Neural crest cell (in vitro differentiated cells): ENCODE measurements around the gene UBL4B. TPM values are rescaled to one million over a fixed set of nuclear protein-coding genes. Genes with fewer than 3 reads are reported as not detected.

Experiments used
- DNase-seq: peaks from one replicate; pipeline ENCODE4 v3.0.0; 2021; ENCODE audit warnings: low read depth, mixed read lengths, low spot score
- H3K27ac Mint-ChIP-seq: one replicate; pipeline ENCODE4 v1.8.0; 2021; ENCODE audit warnings: mild to moderate bottlenecking, mixed read lengths; ENCODE audit not compliant: unreplicated experiment
- H3K27me3 Mint-ChIP-seq: 2 replicates; pipeline ENCODE4 v1.8.0; 2021; ENCODE audit warnings: low read depth, mild to moderate bottlenecking, mixed read lengths
- H3K36me3 Mint-ChIP-seq: 2 replicates; pipeline ENCODE4 v1.8.0; 2021; ENCODE audit warnings: low read depth, mild to moderate bottlenecking, mixed read lengths
- H3K4me1 Mint-ChIP-seq: 2 replicates; pipeline ENCODE4 v1.8.0; 2021; ENCODE audit warnings: mixed read lengths
- H3K4me3 Mint-ChIP-seq: one replicate; pipeline ENCODE4 v1.8.0; 2021; ENCODE audit warnings: mild to moderate bottlenecking, mixed read lengths
- H3K9me3 Mint-ChIP-seq: 2 replicates; pipeline ENCODE4 v1.8.0; 2021; ENCODE audit warnings: mixed read lengths
- CTCF ChIP-seq: fragments of 200-600 bp; sonication (generic); conservative IDR thresholded peaks from 2 replicates; pipeline ENCODE4 v1.5.0; 2021; ENCODE audit warnings: antibody characterized with exemption, mild to moderate bottlenecking
- total RNA-seq: library from RNA; stranded (reverse); gene quantifications from 2 replicates; pipeline ENCODE4 v1.2.1, GENCODE V29; 2021

Gene UBL4B
- total RNA-seq, 1 donor from 2014 or later, result not detected

DNA sequence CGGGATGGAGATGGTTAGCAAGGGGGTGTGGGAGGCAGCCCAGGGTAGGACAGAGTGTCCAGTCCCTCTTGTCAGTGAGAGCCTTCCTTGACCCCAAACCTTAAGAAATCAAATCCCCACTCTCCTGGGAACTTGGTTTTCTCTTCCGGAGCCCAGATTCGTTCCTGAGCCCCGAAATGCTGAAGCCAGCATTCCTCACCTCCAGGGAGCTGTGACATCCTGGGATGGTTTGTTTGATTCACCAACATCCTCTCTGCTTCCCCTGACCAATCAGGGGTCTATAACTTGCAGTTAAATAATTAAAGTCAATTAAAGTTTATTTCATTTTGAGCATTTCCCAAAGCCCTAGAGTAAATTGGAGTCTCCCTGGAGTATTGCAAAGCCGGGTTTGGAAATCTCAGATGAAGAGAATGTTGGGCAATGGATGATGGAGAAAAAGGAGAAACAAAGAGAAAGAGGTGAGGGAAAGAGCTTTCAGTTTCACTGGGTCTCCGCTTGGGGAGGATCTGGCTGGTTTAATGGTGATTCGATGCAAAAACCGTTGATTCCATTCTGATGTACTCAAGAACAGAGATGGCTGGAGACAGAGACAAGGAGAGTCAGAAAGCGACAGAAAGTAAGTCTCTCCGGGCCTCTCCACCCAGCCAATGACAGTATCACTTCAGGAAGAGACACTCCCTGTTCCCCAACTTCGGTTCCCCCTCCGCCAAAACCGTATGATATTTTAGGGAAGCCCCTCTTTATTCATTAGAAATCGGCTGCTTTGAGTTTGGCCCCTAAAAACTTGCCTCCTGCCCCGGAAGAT, 29.0 kb upstream of the UBL4B start:
- Mint-ChIP-seq H3K4me1 (peaks cover 8% of the 10 kb centered on the region), H3K27me3 (peaks cover 90% of the 10 kb centered on the region), H3K9me3 (no peaks in the 10 kb centered on the region), H3K36me3 (no peaks in the 10 kb centered on the region), H3K4me3 (peak overlapping the region; percentile 42), H3K27ac (no peak overlapping the region)
- no peak for TF ChIP-seq CTCF
- no peak for DNase-seq

DNA sequence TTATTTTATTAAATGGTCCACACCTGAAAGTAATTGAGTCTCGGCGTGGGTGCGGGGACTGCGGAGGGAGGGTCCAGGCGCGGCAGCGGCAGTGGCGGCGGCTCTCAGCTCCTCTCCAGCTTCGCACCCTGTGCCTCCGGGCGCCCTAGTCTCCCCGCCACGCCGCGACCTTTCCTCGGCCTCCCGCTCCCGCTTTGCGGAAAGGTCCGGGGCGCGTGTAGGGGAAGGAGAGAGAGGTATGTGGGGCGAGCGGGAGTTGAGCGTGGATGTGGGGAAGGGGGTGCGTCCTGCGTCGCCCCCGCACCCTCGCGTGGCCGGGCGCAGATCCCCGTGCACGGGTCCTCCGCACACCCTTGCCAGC, 28.4 kb upstream of the UBL4B start:
- Mint-ChIP-seq H3K27me3 (peaks cover 86% of the 10 kb centered on the region), H3K27ac (no peak overlapping the region), H3K9me3 (no peaks in the 10 kb centered on the region), H3K4me1 (peaks cover 8% of the 10 kb centered on the region), H3K4me3 (no peak overlapping the region), H3K36me3 (no peaks in the 10 kb centered on the region)
- DNase-seq, result no peak
- no peak for TF ChIP-seq CTCF

DNA sequence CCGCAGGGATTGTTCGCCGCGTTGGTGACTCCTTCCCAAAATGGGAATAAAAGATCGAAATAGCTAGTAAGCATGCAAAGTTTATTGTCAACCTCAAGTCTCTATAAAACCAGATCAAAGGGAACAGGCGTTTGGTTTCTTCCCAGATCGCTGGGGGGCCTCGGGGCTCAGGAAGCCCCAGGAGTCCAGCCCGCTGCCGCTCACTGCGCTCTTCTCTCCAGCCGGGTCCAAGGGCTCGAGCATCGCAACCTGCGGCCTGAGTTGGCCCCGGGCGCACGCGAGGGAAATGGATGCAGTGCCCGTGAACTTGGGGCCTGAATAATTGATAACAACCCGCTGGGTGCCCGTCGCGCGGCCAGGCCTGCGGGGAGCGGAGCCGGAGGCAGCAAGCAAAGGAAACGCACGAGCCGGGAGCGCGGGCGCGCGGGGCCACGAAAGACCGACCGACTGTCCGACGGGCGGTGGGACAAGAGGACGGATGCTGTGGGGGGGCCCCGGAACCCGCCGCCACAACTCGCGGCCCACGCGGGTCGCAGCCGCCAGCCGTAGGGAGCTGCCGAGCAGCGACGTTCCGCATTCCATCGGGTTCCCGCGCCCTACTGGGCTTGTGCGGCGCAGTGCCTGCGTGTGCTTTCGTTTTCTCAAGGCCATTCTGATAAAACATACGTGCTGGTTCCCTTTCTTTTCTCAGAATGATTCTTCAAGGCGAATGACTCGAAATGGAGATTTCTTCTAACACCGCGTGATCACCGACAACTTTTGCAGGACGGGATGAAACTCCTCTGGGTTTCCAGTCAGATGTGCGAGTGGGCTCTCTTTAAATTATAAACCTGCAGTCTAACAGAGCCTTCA, 27.8 kb upstream of the UBL4B start:
- no peaks in the 10 kb centered on the region for H3K9me3 Mint-ChIP-seq

DNA sequence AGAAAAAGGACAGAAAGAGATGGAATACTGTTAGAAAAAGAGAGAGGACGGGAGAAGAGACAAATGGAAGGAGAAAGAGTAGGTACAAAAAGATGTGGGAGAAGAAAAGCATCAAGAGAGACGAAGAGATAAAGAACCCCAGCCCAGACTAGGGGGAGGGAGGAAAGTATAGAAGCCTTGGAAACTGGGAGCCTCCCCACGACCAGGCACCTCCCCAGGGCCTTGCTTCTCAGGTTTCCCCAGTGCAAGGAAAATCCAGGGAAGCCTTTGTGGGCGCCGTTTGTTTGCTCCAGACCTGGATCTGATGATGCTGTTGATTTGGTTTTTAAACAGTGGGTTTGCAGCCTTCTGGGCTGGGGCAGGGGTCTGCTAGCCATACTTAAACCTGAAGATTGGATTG, 26.6 kb upstream of the UBL4B start:
- Mint-ChIP-seq H3K4me3 (no peak overlapping the region), H3K36me3 (no peaks in the 10 kb centered on the region), H3K27me3 (peaks cover 83% of the 10 kb centered on the region)

More for the DNA sequence above, 27.8 kb upstream of the UBL4B start:
- no peak for DNase-seq
- TF ChIP-seq CTCF, result no peak
- peaks cover 14% of the 10 kb centered on the region for H3K4me1 Mint-ChIP-seq
- H3K4me3 Mint-ChIP-seq, result no peak overlapping the region
- no peak overlapping the region for H3K27ac Mint-ChIP-seq
- H3K27me3 Mint-ChIP-seq, result peaks cover 82% of the 10 kb centered on the region
- no peaks in the 10 kb centered on the region for H3K36me3 Mint-ChIP-seq

DNA sequence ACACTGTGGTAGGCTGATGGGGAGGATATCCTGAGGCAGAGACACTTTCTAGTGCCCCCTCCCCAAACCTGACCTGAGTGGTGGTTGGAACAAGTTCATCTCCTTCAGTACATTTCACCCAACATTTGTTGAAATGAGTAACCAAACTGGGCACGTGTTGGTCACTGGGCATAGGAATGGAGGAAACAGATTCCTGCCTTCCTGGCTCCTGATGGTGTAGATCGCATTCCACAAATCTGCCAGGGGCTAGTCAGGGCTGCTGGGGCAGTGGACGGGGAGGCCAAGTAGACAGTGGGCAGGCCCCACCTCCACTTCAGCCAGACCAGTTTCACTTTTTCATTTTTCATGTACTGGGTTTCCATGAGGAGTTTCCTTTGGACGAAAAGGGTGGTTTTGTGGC, 25.3 kb upstream of the UBL4B start:
- no peak for TF ChIP-seq CTCF
- H3K27ac Mint-ChIP-seq, result no peak overlapping the region
- no peak overlapping the region for H3K4me3 Mint-ChIP-seq
- H3K27me3 Mint-ChIP-seq, result peaks cover 72% of the 10 kb centered on the region
- H3K9me3 Mint-ChIP-seq, result no peaks in the 10 kb centered on the region
- H3K36me3 Mint-ChIP-seq, result no peaks in the 10 kb centered on the region
- no peak for DNase-seq
- peaks cover 26% of the 10 kb centered on the region for H3K4me1 Mint-ChIP-seq

More for the DNA sequence above, 26.6 kb upstream of the UBL4B start:
- no peak overlapping the region for H3K27ac Mint-ChIP-seq
- no peak for DNase-seq
- H3K4me1 Mint-ChIP-seq, result peaks cover 26% of the 10 kb centered on the region
- TF ChIP-seq CTCF, result no peak
- H3K9me3 Mint-ChIP-seq, result no peaks in the 10 kb centered on the region
